Central memory CD8-positive, alpha-beta T cell (primary cell): Measurements from ENCODE around the gene AEBP1.
A peak's percentile ranks its signal among the peaks of the same experiment; 100 is the strongest.

Experiments
- ATAC-seq: fragments of 150-1000 bp; cut with Tn5 transposase; replicated peaks from 2 replicates; pipeline ENCODE4 v1.10.0; 2022; ENCODE audit warnings: mild to moderate bottlenecking, moderate FRiP score, moderate number of reproducible peaks; ENCODE audit not compliant: poor library complexity, severe bottlenecking; ENCODE audit errors: extremely low read depth
- DNase-seq, 2 donors: peaks; one replicate each; pipeline ENCODE4 v3.0.0; 2021; ENCODE audit warnings: low spot score in 2 of 2
- H3K27ac Mint-ChIP-seq: one replicate; pipeline ENCODE4 v1.8.0; 2022; ENCODE audit warnings: low read depth, mild to moderate bottlenecking, moderate library complexity, mixed read lengths
- H3K27me3 Mint-ChIP-seq: one replicate; pipeline ENCODE4 v1.8.0; 2022; ENCODE audit warnings: mixed read lengths
- H3K36me3 Mint-ChIP-seq: one replicate; pipeline ENCODE4 v1.8.0; 2022; ENCODE audit warnings: mild to moderate bottlenecking, moderate library complexity, mixed read lengths; ENCODE audit not compliant: insufficient read depth
- H3K4me1 Mint-ChIP-seq: one replicate; pipeline ENCODE4 v1.8.0; 2022; ENCODE audit warnings: mixed read lengths
- H3K4me3 Mint-ChIP-seq: one replicate; pipeline ENCODE4 v1.8.0; 2022; ENCODE audit warnings: mild to moderate bottlenecking, moderate library complexity, mixed read lengths
- H3K9me3 Mint-ChIP-seq: one replicate; pipeline ENCODE4 v1.8.0; 2022; ENCODE audit warnings: mixed read lengths

The AEBP1 gene

DNA sequence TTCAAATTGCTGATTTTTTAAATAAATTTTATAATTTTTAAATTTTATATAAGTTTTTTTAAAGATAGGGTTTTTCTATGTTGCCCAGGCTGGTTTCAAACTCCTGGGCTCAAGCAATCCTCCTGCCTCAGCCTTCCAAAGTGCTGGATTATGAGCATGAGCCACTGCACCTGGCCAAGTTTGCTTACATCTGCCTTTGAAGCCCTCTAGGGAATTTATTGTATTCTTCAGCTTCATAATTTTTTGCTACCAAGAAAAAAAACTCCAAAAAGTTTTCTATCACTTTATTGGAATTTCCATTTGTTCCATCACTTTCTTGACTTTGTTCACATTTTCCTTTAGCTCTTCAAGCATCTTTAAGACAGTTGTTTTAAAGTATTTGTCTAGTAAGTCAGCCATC lies 23.0 kb downstream of the AEBP1 start:
- no peaks in the 10 kb centered on the region for H3K27me3 Mint-ChIP-seq
- H3K4me3 Mint-ChIP-seq, result no peak overlapping the region
- DNase-seq, result no peak

DNA sequence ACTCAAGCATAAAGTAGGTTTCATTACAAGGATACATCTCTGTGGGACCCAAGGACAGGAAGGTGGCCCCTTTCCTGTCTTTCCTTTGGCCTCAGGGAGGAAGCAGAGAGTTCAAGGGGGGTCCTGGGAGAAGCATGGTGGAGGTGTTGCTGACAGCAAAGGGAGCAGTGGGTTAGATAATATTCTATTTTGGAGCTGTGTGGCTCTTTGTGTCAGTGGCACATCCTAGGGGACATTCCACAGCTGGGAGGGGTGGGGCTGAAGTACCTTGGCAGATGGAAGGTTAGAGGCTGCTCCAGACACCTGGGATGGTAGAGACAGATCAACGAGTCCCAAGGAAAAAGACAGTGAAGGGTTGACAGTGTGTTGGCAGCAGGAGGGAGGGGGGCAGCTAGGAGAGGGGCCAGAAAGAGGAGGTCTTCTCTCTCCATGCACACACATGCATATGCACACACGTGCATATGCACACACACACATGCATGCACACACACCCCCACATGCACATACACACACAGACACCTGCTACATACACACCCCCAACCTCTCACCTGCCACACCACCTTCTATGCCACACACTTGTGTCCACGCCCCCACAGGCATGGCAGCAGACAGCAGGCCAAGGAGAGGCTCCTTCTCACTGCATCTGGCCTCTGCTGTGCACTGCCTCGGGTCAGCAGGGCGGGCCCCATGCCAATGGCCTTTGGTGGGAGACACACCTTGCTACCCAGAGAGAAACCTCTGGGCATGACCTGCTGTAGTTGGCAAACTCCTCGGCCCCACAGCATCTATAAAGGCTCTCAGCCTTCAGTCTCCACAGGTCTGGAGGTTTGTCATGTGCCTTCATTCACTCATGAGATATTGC lies 24.8 kb downstream of the AEBP1 start:
- H3K27ac Mint-ChIP-seq, result no peak overlapping the region
- ATAC-seq, result no peak
- DNase-seq, result no peak
- no peak overlapping the region for H3K4me3 Mint-ChIP-seq
- H3K4me1 Mint-ChIP-seq, result peaks cover 5% of the 10 kb centered on the region
- H3K9me3 Mint-ChIP-seq, result no peaks in the 10 kb centered on the region
- no peaks in the 10 kb centered on the region for H3K27me3 Mint-ChIP-seq
- peaks cover 3% of the 10 kb centered on the region for H3K36me3 Mint-ChIP-seq

More for the DNA sequence above, 23.0 kb downstream of the AEBP1 start:
- H3K27ac Mint-ChIP-seq, result no peak overlapping the region
- H3K9me3 Mint-ChIP-seq, result no peaks in the 10 kb centered on the region
- no peak for ATAC-seq
- peaks cover 16% of the 10 kb centered on the region for H3K4me1 Mint-ChIP-seq
- peaks cover 7% of the 10 kb centered on the region for H3K36me3 Mint-ChIP-seq

DNA sequence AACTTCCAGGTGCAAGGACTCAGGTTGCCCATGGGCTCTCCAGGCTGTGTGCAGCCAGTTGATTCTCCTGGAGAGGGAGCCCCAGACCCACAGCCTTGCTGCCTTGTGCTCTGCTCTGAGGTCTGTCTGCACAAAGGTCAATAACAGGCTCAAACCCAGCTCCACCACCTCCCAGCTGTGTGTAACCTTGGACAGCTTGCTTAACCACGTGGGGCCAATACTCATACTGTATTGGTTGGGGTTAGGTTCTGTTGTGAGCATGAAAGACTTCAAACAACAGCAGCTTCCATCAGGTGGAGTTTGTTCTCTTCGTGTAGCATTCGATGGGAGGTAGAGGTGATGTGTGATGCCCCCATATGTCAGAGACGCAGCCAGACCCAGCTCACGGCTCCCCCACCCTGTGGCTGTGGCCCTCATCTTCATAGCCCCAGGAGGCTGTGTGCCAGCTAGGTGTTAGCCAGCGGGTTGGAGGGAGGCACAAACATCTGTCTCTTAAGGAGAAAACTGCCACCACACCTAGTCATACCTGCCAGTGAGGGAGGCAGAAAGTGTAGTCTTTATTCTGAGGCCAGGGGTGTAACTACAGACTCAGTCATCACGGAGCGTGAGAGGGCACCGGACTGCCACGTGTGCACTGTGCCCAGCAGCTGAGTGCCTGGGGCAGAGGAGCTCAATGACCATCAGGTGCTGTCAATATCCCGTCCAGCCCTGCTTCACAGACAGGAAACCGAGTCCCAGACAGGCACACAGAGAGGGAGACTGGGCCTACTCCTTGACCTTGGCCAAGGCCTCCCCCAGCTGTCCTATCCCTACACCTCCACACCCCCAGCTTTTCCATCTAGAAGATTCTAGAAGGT lies 27.3 kb downstream of the AEBP1 start:
- H3K27me3 Mint-ChIP-seq, result no peaks in the 10 kb centered on the region
- no peak overlapping the region for H3K4me3 Mint-ChIP-seq
- no peaks in the 10 kb centered on the region for H3K9me3 Mint-ChIP-seq
- DNase-seq, result no peak
- no peaks in the 10 kb centered on the region for H3K4me1 Mint-ChIP-seq
- peaks cover 2% of the 10 kb centered on the region for H3K36me3 Mint-ChIP-seq
- no peak overlapping the region for H3K27ac Mint-ChIP-seq
- no peak for ATAC-seq

DNA sequence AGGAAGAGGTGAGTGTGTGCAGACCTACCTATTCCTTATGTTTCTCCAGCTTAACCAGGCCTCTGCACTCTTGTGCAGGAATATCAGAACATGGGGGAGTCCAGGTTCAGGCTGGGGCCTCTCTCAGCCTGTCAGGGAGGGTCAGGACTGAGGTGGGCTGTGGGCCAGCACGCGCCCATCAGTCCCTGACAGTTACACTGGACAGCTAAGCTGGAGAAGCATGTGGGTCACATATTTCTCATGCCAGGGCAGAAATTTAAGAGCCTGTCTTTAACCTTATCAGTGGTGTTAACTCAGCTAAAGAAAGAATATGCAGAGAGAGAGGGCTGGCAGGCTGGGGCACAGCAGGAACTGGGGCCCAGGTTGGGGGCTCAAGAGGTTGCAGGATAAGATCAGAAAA lies 27.9 kb downstream of the AEBP1 start:
- no peak for DNase-seq
- no peaks in the 10 kb centered on the region for H3K4me1 Mint-ChIP-seq

DNA sequence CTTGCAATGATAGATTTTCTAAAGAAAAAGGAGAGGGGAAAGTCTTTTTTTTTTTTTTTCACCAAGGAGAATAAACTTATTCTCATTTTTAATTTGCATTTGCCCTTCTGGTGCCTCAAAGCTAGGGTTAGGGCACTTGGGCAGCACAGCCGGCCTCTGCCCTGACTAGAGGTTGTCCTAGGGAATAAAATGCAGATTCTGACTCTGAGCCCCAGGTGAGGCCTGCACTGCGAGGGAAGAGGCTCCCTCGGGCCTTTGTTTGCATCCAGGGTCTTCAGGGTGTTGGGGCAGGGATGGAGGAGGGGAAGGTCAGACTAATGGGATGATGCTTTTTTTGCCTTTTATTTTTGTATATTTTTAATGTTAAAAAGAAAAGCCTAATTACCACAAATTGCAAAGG lies 29.1 kb downstream of the AEBP1 start:
- no peaks in the 10 kb centered on the region for H3K9me3 Mint-ChIP-seq
- DNase-seq (no peak), ATAC-seq (no peak)
- H3K4me3 Mint-ChIP-seq, result no peak overlapping the region
- H3K27me3 Mint-ChIP-seq, result peaks cover 3% of the 10 kb centered on the region
- H3K36me3 Mint-ChIP-seq, result peaks cover 2% of the 10 kb centered on the region
- H3K27ac Mint-ChIP-seq, result no peak overlapping the region
- H3K4me1 Mint-ChIP-seq, result no peaks in the 10 kb centered on the region

More for the DNA sequence above, 27.9 kb downstream of the AEBP1 start:
- no peaks in the 10 kb centered on the region for H3K9me3 Mint-ChIP-seq
- H3K27ac Mint-ChIP-seq, result no peak overlapping the region
- no peaks in the 10 kb centered on the region for H3K27me3 Mint-ChIP-seq
- H3K4me3 Mint-ChIP-seq, result no peak overlapping the region
- H3K36me3 Mint-ChIP-seq, result peaks cover 2% of the 10 kb centered on the region
- ATAC-seq, result no peak

DNA sequence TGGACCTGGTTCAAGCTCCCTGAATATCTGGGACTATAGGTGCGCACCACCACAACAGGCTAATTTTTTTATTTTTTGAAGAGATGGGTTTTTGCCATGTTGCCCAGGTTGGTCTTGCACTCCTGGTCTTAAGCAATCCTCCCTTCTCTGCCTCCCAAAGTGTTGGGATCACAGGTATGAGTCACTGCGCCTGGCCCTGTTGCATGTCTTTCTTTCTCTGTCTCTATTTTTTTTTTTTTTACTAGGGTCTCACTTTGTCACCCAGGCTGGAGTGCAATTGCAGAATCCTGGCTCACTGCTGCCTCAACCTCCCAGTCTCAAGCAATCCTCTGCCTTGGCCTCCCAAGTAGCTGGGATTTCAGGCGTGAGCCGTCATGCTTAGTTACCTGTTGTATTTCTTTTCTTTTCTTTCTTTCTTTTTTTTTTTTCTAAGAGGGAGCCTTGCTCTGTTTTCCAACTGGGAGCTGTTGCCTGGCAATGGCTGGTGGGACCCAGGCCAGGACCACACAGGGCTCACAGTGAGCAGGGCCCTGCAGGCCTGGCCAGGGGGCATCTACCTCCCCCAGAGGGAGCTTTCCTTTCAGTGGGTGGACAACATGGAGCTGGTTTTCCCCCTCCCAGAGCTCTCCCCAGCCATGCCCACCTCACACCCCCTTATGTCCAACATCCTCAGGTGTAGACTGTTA lies 30.9 kb downstream of the AEBP1 start:
- H3K4me3 Mint-ChIP-seq, result no peak overlapping the region
- no peak for ATAC-seq
- DNase-seq, result no peak
- peak overlapping the region; percentile 16 for H3K27ac Mint-ChIP-seq
- H3K9me3 Mint-ChIP-seq, result no peaks in the 10 kb centered on the region
- H3K27me3 Mint-ChIP-seq, result peaks cover 21% of the 10 kb centered on the region
- peaks cover 2% of the 10 kb centered on the region for H3K36me3 Mint-ChIP-seq
- H3K4me1 Mint-ChIP-seq, result no peaks in the 10 kb centered on the region

DNA sequence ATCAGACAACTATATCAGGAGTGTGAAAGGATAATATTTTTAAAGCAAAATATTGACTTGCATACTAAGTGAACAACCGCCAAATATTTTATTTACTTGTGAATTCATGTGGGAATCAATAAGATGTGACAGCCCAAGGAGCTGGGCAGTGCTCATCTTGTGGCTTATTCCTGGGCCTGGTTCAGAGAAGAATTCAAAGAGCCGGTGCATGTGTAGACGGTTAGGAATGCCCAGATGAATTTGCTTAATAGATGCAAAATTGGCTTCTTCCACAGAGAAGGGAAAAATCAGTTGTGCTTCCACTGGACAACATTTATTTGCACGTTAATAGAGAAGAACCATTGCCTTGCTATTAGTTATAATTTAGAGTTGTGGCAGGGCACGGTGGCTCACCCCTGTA lies 32.6 kb downstream of the AEBP1 start:
- Mint-ChIP-seq H3K4me1 (no peaks in the 10 kb centered on the region), H3K4me3 (no peak overlapping the region), H3K27ac (no peak overlapping the region), H3K9me3 (no peaks in the 10 kb centered on the region), H3K36me3 (peaks cover 2% of the 10 kb centered on the region), H3K27me3 (peaks cover 24% of the 10 kb centered on the region)
- DNase-seq (no peak), ATAC-seq (no peak)

DNA sequence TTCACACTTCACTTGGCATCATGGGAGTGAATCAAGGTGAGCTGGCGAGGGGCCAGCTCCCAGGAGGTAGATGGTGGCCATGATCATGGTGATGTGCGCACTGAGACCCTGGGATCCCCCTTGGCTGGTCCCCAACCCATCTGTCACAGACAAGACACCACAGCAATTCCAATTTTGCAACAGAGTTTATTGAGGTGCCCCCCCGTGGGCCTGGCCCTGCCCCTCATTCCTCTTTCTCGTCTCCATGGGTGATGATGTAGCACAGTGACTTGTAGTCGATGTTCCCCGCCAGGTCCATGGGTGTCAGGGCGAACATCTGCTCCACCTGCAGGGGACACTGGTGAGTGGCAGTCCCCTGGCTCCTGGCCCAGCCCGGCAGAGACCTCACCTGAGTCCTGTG lies 34.6 kb downstream of the AEBP1 start:
- ATAC-seq, result no peak
- DNase-seq, result no peak
- H3K27me3 Mint-ChIP-seq, result peaks cover 24% of the 10 kb centered on the region
- H3K36me3 Mint-ChIP-seq, result peaks cover 2% of the 10 kb centered on the region
- no peaks in the 10 kb centered on the region for H3K4me1 Mint-ChIP-seq
- H3K9me3 Mint-ChIP-seq, result no peaks in the 10 kb centered on the region
- H3K4me3 Mint-ChIP-seq, result no peak overlapping the region
- H3K27ac Mint-ChIP-seq, result no peak overlapping the region

DNA sequence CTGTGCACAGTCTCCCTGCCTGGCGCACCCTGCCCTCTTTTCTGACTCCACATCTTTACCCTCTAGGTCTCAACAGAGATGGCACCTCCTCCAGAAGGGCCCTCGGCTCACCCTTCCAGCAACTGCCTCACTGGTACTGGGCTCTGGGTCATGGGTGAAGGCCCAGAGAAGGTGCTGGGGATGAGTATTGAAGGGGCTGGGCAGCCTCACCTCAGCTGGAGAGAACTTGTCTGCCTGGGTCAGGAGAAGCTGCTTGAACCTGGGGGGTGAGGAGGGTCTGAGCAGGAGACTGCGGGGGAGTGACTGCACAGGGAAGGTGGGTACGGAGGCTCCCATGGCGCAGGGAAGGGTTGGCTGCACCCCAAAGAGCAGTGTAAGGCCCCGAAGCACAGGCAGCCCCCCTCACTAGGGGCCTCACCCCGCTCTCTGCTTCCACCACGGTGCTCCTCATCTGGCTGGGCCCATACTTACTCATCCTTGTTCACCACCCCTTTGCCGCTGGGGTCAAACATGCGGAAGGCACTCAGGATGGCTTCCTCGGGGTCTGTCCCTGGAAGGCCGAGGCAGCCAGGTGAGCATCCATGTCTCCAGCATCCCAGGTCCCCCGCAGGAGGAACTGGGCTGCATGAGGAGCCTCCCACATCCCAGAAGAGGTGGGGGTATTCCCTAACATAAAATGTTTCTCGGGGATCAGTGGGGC lies 35.3 kb downstream of the AEBP1 start:
- no peaks in the 10 kb centered on the region for H3K4me1 Mint-ChIP-seq
- H3K36me3 Mint-ChIP-seq, result peaks cover 2% of the 10 kb centered on the region
- H3K4me3 Mint-ChIP-seq, result no peak overlapping the region
- H3K27ac Mint-ChIP-seq, result no peak overlapping the region
- H3K27me3 Mint-ChIP-seq, result peaks cover 24% of the 10 kb centered on the region
- DNase-seq (no peak), ATAC-seq (no peak)
- no peaks in the 10 kb centered on the region for H3K9me3 Mint-ChIP-seq

DNA sequence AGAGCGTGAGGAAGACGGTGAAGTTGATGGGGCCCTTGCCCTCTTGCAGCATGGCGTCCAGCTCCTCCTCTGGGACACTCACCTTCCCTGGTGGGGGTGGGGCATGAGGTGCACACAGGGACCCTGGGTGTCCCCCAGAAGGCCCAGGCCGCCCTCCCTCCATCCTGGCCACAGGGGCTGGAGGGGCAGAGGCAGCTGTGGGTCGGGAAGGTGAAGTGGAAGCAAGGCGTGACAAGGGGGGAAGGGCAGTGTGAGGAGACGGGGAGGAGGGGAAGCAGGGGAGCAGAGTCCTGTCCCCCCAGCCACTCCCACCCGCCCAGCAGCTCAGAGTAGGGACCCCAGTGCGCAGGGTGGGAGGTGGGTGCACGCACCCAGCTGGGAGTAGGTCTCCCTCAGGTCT lies 36.2 kb downstream of the AEBP1 start:
- ATAC-seq (no peak), DNase-seq (no peak)
- no peaks in the 10 kb centered on the region for H3K9me3 Mint-ChIP-seq
- peaks cover 2% of the 10 kb centered on the region for H3K36me3 Mint-ChIP-seq
- H3K27me3 Mint-ChIP-seq, result peaks cover 33% of the 10 kb centered on the region
- no peak overlapping the region for H3K27ac Mint-ChIP-seq
- no peak overlapping the region for H3K4me3 Mint-ChIP-seq
- H3K4me1 Mint-ChIP-seq, result no peaks in the 10 kb centered on the region

DNA sequence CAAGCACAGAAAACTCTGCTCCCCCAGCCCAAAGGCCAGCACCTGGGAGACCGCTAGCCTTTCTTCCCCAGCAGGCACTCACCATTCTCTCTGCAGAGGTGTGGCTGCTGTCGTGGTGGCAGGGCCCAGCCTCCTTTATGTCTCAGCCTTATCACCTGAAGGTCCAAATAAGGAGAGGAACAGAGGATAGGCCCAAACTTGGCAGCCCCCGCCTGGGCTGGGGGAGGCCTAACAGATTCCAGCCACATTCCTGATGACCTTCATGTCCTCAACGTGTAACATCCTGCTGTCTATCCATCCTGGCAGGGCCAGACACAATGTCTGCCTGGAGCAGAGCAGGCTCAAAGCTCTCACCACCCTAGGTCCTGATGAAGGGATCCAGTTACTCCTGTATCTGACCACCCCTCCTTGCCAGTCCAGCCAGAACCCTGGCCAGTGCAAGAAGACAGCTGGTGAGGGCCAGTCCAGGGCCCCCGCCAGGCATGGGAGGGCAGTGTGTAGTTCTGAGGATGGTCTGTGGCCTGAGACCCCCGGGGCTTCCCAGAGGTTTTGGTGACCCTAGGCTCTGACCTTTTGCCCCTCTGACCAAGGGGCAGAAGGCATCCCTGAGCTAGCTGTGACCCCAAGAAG lies 37.2 kb downstream of the AEBP1 start, which contains the start of gene MYL7:
TSS of gene MYL7 (minus strand) at position 112 of the 630 bp plus-strand sequence. CDS start at position 85, 27 bp downstream.
- ATAC-seq, result no peak

More for the DNA sequence above, 37.2 kb downstream of the AEBP1 start, which contains the start of gene MYL7:
- Mint-ChIP-seq H3K36me3 (no peaks in the 10 kb centered on the region), H3K4me3 (no peak within 1 kb of the TSS), H3K27ac (no peak within 1 kb of the TSS), H3K9me3 (no peaks in the 10 kb centered on the region), H3K27me3 (peaks cover 37% of the 10 kb centered on the region), H3K4me1 (no peaks in the 10 kb centered on the region)
- DNase-seq, result no peak
